Bronchial epithelial cell (primary cell): ENCODE data around the gene NSMCE1. TPM values are rescaled to one million over a fixed set of nuclear protein-coding genes. Genes with fewer than 3 reads are reported as not detected.

Experiments used
- DNase-seq: peaks from one replicate; pipeline ENCODE4 v3.0.0-alpha.2; 2010; ENCODE audit warnings: low read depth
- FAIRE-seq: peaks from 2 replicates; lab custom pipeline; 2011; peaks lifted over from hg19 to GRCh38; lab: Jason Lieb, UNC
- H3K27me3 ChIP-seq: 2 replicates; pipeline ENCODE4 v1.5.1; 2011; ENCODE audit warnings: low read length; ENCODE audit not compliant: control insufficient read depth, insufficient read depth
- H3K36me3 ChIP-seq: 2 replicates; pipeline ENCODE4 v1.5.1; 2011; ENCODE audit warnings: low read length; ENCODE audit not compliant: control insufficient read depth, insufficient read depth
- H3K4me3 ChIP-seq: 2 replicates; pipeline ENCODE4 v1.5.1; 2011; ENCODE audit warnings: mild to moderate bottlenecking, low read depth, low read length, control low read depth
- CTCF ChIP-seq: IDR thresholded peaks from 2 replicates; pipeline ENCODE4 v1.5.1; 2011; ENCODE audit warnings: mild to moderate bottlenecking, moderate library complexity, low read length, control low read depth, inconsistent platforms; ENCODE audit not compliant: insufficient read depth, severe bottlenecking
- total RNA-seq: library from RNA; depleted of rRNA; stranded (reverse); fragments of >200 nt; gene quantifications from 2 replicates; pipeline ENCODE4 v1.2.1, GENCODE V29; 2014

NSMCE1 gene
- total RNA-seq, 1 donor from 2014 or later, result 111 TPM

GRCh38 chr16:27241658-27242057 lies 26.9 kb downstream of the NSMCE1 start:
- no peak for TF ChIP-seq CTCF
- H3K27me3 ChIP-seq, result no peaks in the 10 kb centered on the region
- H3K36me3 ChIP-seq, result no peaks in the 10 kb centered on the region
- no peak overlapping the region for H3K4me3 ChIP-seq
- FAIRE-seq (no peak), DNase-seq (no peak)

GRCh38 chr16:27240948-27241531 lies 27.5 kb downstream of the NSMCE1 start:
- no peak overlapping the region for H3K4me3 ChIP-seq
- H3K36me3 ChIP-seq, result no peaks in the 10 kb centered on the region
- FAIRE-seq (no peak), DNase-seq (no peak)
- H3K27me3 ChIP-seq, result no peaks in the 10 kb centered on the region
- TF ChIP-seq CTCF, result no peak

GRCh38 chr16:27239906-27240655 lies 28.5 kb downstream of the NSMCE1 start:
- H3K27me3 ChIP-seq, result no peaks in the 10 kb centered on the region

GRCh38 chr16:27239026-27239425 lies 29.5 kb downstream of the NSMCE1 start:
- Histone ChIP-seq H3K36me3 (peaks cover 4% of the 10 kb centered on the region), H3K27me3 (no peaks in the 10 kb centered on the region), H3K4me3 (no peak overlapping the region)
- DNase-seq (no peak), FAIRE-seq (no peak)
- no peak for TF ChIP-seq CTCF

More at GRCh38 chr16:27239906-27240655, 28.5 kb downstream of the NSMCE1 start:
- TF ChIP-seq CTCF, result no peak
- FAIRE-seq (no peak), DNase-seq (no peak)
- Histone ChIP-seq H3K4me3 (no peak overlapping the region), H3K36me3 (no peaks in the 10 kb centered on the region)

GRCh38 chr16:27238591-27238990 lies 30.0 kb downstream of the NSMCE1 start:
- DNase-seq, result no peak
- FAIRE-seq, result no peak
- H3K36me3 ChIP-seq, result peaks cover 7% of the 10 kb centered on the region
- H3K4me3 ChIP-seq, result no peak overlapping the region
- H3K27me3 ChIP-seq, result no peaks in the 10 kb centered on the region
- TF ChIP-seq CTCF, result no peak
